HepG2 (cell line): ENCODE data around the gene UBE2H. TPM values are rescaled to one million over a fixed set of nuclear protein-coding genes. Genes with fewer than 3 reads are reported as not detected.

Experiments
- ATAC-seq: fragments of 200-7000 bp; cut with Tn5 transposase; 3 replicates; pipeline ENCODE4 v1.9.1; 2020; ENCODE audit warnings: mild to moderate bottlenecking, moderate library complexity
- BruUV-seq: library from RNA; stranded (reverse); fragments of 400-500 nt; replicated peaks from 2 replicates; lab custom pipeline; 2021; lab: Mats Ljungman, UMichigan
- CTCF ChIA-PET: fragments of 300-600 bp; formaldehyde crosslinking; extraction: SDS; loops from one replicate; lab custom pipeline; 2021; ENCODE audit warnings: low total read pairs, inconsistent platforms, low intra/inter-chr PET ratio; lab: Yijun Ruan, JAX
- POLR2A ChIA-PET: fragments of 350-600 bp; sonication (Branson Sonifier 250); formaldehyde crosslinking; loops from one replicate; lab custom pipeline; 2020; ENCODE audit warnings: antibody characterized with exemption, inconsistent platforms; lab: Yijun Ruan, JAX
- DNase-seq: peaks from one replicate; pipeline ENCODE4 v3.0.0-alpha.2; 2015; ENCODE audit warnings: low spot score
- FAIRE-seq: peaks from 3 replicates; lab custom pipeline; 2011; peaks lifted over from hg19 to GRCh38; lab: Jason Lieb, UNC
- H2AFZ ChIP-seq: one replicate; pipeline ENCODE4 v1.6.1; 2011; ENCODE audit warnings: low read length, inconsistent platforms
- H3K27ac ChIP-seq: fragments of 300-600 bp; 3 replicates; pipeline ENCODE4 v1.8.0; 2011; ENCODE audit warnings: mixed run types, mild to moderate bottlenecking, mixed read lengths, low read length, inconsistent platforms; ENCODE audit not compliant: insufficient read depth; ENCODE audit errors: extremely low read length
- H3K27me3 ChIP-seq, 2 experiments: fragments of 200-600 bp in 1 of 2; 2 replicates in 1 of 2; 3 replicates in 1 of 2; pipeline versions ENCODE4 v1.6.0 to v1.8.0; 2011; ENCODE audit warnings: low read length in 2 of 2, mild to moderate bottlenecking in 2 of 2, moderate library complexity in 2 of 2, inconsistent platforms in 1 of 2; ENCODE audit not compliant: insufficient read depth in 2 of 2, control insufficient read depth in 1 of 2
- H3K36me3 ChIP-seq, 2 experiments: fragments of 200-600 bp in 1 of 2; replicated peaks in 1 of 2; 2 replicates in 1 of 2; 3 replicates in 1 of 2; pipeline versions ENCODE4 v1.5.1 to v1.8.0; 2011; ENCODE audit warnings: low read length in 2 of 2, inconsistent platforms in 1 of 2; ENCODE audit not compliant: insufficient read depth in 2 of 2, control insufficient read depth in 1 of 2
- H3K4me1 ChIP-seq: 2 replicates; pipeline ENCODE4 v1.5.1; 2012; ENCODE audit warnings: low read length, inconsistent platforms; ENCODE audit not compliant: insufficient read depth
- H3K4me2 ChIP-seq: 2 replicates; pipeline ENCODE4 v1.6.0; 2011; ENCODE audit warnings: low read depth, low read length, inconsistent platforms
- H3K4me3 ChIP-seq, 3 experiments: fragments of 200-600 bp in 1 of 3; sonication (generic), shearing (Covaris generic) in 1 of 3; replicated peaks in 1 of 3; 2 replicates each; pipeline ENCODE4 v1.5.1; 2011 to 2016; ENCODE audit warnings: low read length in 3 of 3, inconsistent platforms in 2 of 3, low read depth in 2 of 3, mild to moderate bottlenecking in 2 of 3, control low read depth in 1 of 3, mixed read lengths in 1 of 3; ENCODE audit not compliant: insufficient read depth in 1 of 3
- H3K79me2 ChIP-seq: one replicate; pipeline ENCODE4 v1.6.1; 2011; ENCODE audit warnings: low read length, inconsistent platforms; ENCODE audit not compliant: insufficient read depth
- H3K9ac ChIP-seq: 2 replicates; pipeline ENCODE4 v1.6.0; 2011; ENCODE audit warnings: mild to moderate bottlenecking, low read depth, low read length, inconsistent platforms; ENCODE audit not compliant: insufficient read depth
- H3K9me3 ChIP-seq: 2 replicates; pipeline ENCODE4 v1.5.1; 2012; ENCODE audit warnings: mild to moderate bottlenecking, low read length
- H4K20me1 ChIP-seq: 2 replicates; pipeline ENCODE4 v1.6.0; 2011; ENCODE audit warnings: inconsistent platforms, mild to moderate bottlenecking, low read length, moderate library complexity; ENCODE audit not compliant: insufficient read depth
- ELK4 ChIP-seq: sonication (generic); formaldehyde crosslinking; IDR thresholded peaks from 2 replicates; pipeline ENCODE4 v1.9.0; 2021; ENCODE audit warnings: missing genetic modification reagents, borderline replicate concordance
- GRHL1 ChIP-seq: sonication (generic); formaldehyde crosslinking; conservative IDR thresholded peaks from 2 replicates; pipeline ENCODE4 v1.8.0; 2022; ENCODE audit warnings: missing genetic modification reagents
- ZHX1 ChIP-seq: sonication (generic); formaldehyde crosslinking; IDR thresholded peaks from 2 replicates; pipeline ENCODE4 v1.8.1; 2022; ENCODE audit warnings: low read depth, mild to moderate bottlenecking, missing genetic modification reagents
- ZHX2 ChIP-seq, 2 experiments: sonication (generic) in 1 of 2; formaldehyde crosslinking in 1 of 2; IDR thresholded peaks; 2 replicates each; pipeline versions ENCODE4 v1.6.1 to v1.9.0; 2014 to 2022; ENCODE audit warnings: antibody characterized with exemption in 1 of 2, borderline replicate concordance in 1 of 2, inconsistent platforms in 1 of 2, low read depth in 1 of 2, missing genetic modification reagents in 1 of 2
- ZNF281 ChIP-seq: sonication (generic); formaldehyde crosslinking; IDR thresholded peaks from 2 replicates; pipeline ENCODE4 v1.4.0; 2020; ENCODE audit warnings: missing genetic modification reagents, borderline replicate concordance
- WGBS: methylation state at CpG from one replicate; pipeline ENCODE4 v1.1.6; 2017; ENCODE audit warnings: low lambda C conversion rate; 5-methylcytosine and 5-hydroxymethylcytosine counted together
- in situ Hi-C: cut with HindIII; loops from 2 replicates; pipeline ENCODE4 v1.10.0; 2017; ENCODE audit warnings: low pct_unique_long_range_greater_than_20kb; ENCODE audit not compliant: extremely low pct_ligation_motif_present
- intact Hi-C: fragments of 100-400 bp; cut with micrococcal nuclease; formaldehyde crosslinking; loops from one replicate; pipeline ENCODE4 v1.10.0; 2022; ENCODE audit not compliant: unreplicated experiment
- polyA plus RNA-seq, 8 experiments: library from polyadenylated mRNA; depleted of rRNA in 3 of 8; stranded (reverse) in 7 of 8; unstranded in 1 of 8; fragments of >200 nt; fragmentation: Illumina TruSeq in 4 of 8; extraction: Trizol in 4 of 8; gene quantifications; 2 replicates each; pipeline versions ENCODE4 v1.2.1 to v1.2.3, GENCODE V29; 2011 to 2016; ENCODE audit warnings: low read depth in 4 of 8, missing spikeins in 1 of 8, mixed read lengths in 1 of 8; ENCODE audit not compliant: insufficient read depth in 1 of 8
- total RNA-seq, 5 experiments: library from RNA; depleted of rRNA; stranded (reverse); fragments of >200 nt; fragmentation: Illumina TruSeq; extraction: Trizol; gene quantifications; 2 replicates each; pipeline ENCODE4 v1.2.3, GENCODE V29; 2016; ENCODE audit warnings: low read depth in 1 of 5

Gene UBE2H
- total and polyA plus RNA-seq, 2 of the 13 experiments (the other 11 are each of a cell fraction or from before 2014, with no cell fraction given) = 15.5 to 40.1 TPM

- TF ChIP-seq ELK4 (CRISPR knock-in tag) = no peak
- TF ChIP-seq ZHX1 (CRISPR knock-in tag) = no peak
These were observed 151.9 kb downstream of the UBE2H start (continued) for GRCh38 chr7:129800901-129801300.

GRCh38 chr7:129799350-129799955, 153.3 kb downstream of the UBE2H start:
- Histone ChIP-seq H3K27me3 (peaks cover 5 to 31% of the 10 kb centered on the region in 2 experiments; a peak in 3 of 5 replicates), H4K20me1 (no peaks in the 10 kb centered on the region), H2AFZ (no peak overlapping the region), H3K36me3 (no peaks in the 10 kb centered on the region), H3K79me2 (no peaks in the 10 kb centered on the region), H3K4me3 (no peak overlapping the region), H3K27ac (no peak overlapping the region), H3K9me3 (no peaks in the 10 kb centered on the region), H3K9ac (no peak overlapping the region), H3K4me1 (peaks cover 6% of the 10 kb centered on the region; the same call in 1 of the 2 replicates), H3K4me2 (no peak overlapping the region)
- no peak for ATAC-seq
- POLR2A ChIA-PET = no interaction called here
- intact Hi-C loops (no loop called here), in situ Hi-C loops (no loop called here)
- FAIRE-seq = no peak
- BruUV-seq = no TSS peak
- no peak for DNase-seq
- 0% methylated on average over 2 of the region's 13 CpGs for WGBS
- CTCF ChIA-PET = no interaction called here
- TF ChIP-seq ZHX2 (IDR thresholded peaks at IDR 0.05; ENCODE audit: low read depth) = no peak
- no peak for TF ChIP-seq ZHX2 (CRISPR knock-in tag; IDR thresholded peaks at IDR 0.05; ENCODE audit: borderline replicate concordance)
- TF ChIP-seq GRHL1 (CRISPR knock-in tag) = no peak
- no peak for TF ChIP-seq ZNF281 (CRISPR knock-in tag)
